K562 (cell line): ENCODE measurements around the gene SYPL2. TPM values are rescaled to one million over a fixed set of nuclear protein-coding genes. Genes with fewer than 3 reads are reported as not detected.

Experiments
- BRF1 ChIP-seq: IDR thresholded peaks from 3 replicates; pipeline ENCODE4 v1.6.1; 2011; ENCODE audit warnings: borderline replicate concordance, mild to moderate bottlenecking; ENCODE audit not compliant: insufficient read length; ENCODE audit errors: extremely low read depth
- CBFB ChIP-seq: sonication (generic); formaldehyde crosslinking; IDR thresholded peaks from 2 replicates; pipeline ENCODE4 v1.4.0; 2020; ENCODE audit warnings: mild to moderate bottlenecking, missing genetic modification reagents
- CHD1 ChIP-seq: fragments of 200-600 bp; sonication (generic); IDR thresholded peaks from one replicate; pipeline ENCODE4 v1.6.1; 2012; ENCODE audit warnings: mild to moderate bottlenecking, moderate library complexity, low read length, inconsistent platforms
- CREB1 ChIP-seq, 2 experiments: sonication (generic) in 1 of 2; formaldehyde crosslinking in 1 of 2; IDR thresholded peaks; 2 replicates each; pipeline versions ENCODE4 v1.6.1 to v1.8.0; 2012 to 2022; ENCODE audit warnings: inconsistent platforms in 1 of 2, mild to moderate bottlenecking in 1 of 2, missing genetic modification reagents in 1 of 2, moderate library complexity in 1 of 2
- CTCFL ChIP-seq: IDR thresholded peaks from 2 replicates; pipeline ENCODE4 v1.6.1; 2011; ENCODE audit warnings: borderline replicate concordance, low read depth, mild to moderate bottlenecking, moderate library complexity, low read length; ENCODE audit not compliant: insufficient read depth, poor library complexity, severe bottlenecking
- EZH2 ChIP-seq: IDR thresholded peaks from 2 replicates; pipeline ENCODE4 v1.6.1; 2012; ENCODE audit warnings: low read depth, mild to moderate bottlenecking, inconsistent platforms, low read length, borderline replicate concordance
- FOXO4 ChIP-seq: fragments of 450-650 bp; formaldehyde crosslinking; IDR thresholded peaks from 2 replicates; pipeline ENCODE4 v1.4.0; 2020; ENCODE audit warnings: mild to moderate bottlenecking, moderate library complexity
- GABPA ChIP-seq: fragments of 200-800 bp; sonication (Bioruptor generic); conservative IDR thresholded peaks from 2 replicates; pipeline ENCODE4 v1.6.1; 2016; ENCODE audit warnings: low read depth, missing genetic modification characterization, missing compliant biosample characterization
- MEF2D ChIP-seq: conservative IDR thresholded peaks from 2 replicates; pipeline ENCODE4 v1.6.1; 2016; ENCODE audit warnings: low read depth, missing genetic modification characterization, missing compliant biosample characterization
- MIER1 ChIP-seq: fragments of 450-650 bp; IDR thresholded peaks from 2 replicates; pipeline ENCODE4 v1.6.1; 2016; ENCODE audit warnings: antibody characterized with exemption, mild to moderate bottlenecking, low read depth
- POLR2H ChIP-seq: IDR thresholded peaks from 2 replicates; pipeline ENCODE4 v1.6.1; 2016; ENCODE audit warnings: missing genetic modification characterization, low read depth, mild to moderate bottlenecking, control low read depth, missing compliant biosample characterization, moderate library complexity
- RHOXF2B ChIP-seq: fragments of 250-450 bp; sonication (Bioruptor Pico); conservative IDR thresholded peaks from 2 replicates; pipeline ENCODE4 v1.5.1; 2021
- RUNX1 ChIP-seq: sonication (generic); IDR thresholded peaks from 2 replicates; pipeline ENCODE4 v1.6.1; 2016; ENCODE audit warnings: antibody characterized with exemption, low read depth
- SIRT6 ChIP-seq: IDR thresholded peaks from one replicate; pipeline ENCODE4 v1.6.1; 2012; ENCODE audit warnings: low read depth, mild to moderate bottlenecking, control low read depth, inconsistent platforms, low read length, moderate library complexity
- SOX6 ChIP-seq: fragments of 450-650 bp; IDR thresholded peaks from 2 replicates; pipeline ENCODE4 v1.6.1; 2014; ENCODE audit warnings: mild to moderate bottlenecking
- TAF7 ChIP-seq: fragments of 450-650 bp; IDR thresholded peaks from 2 replicates; pipeline ENCODE4 v1.6.1; 2016; ENCODE audit warnings: missing genetic modification characterization, missing compliant biosample characterization
- TEAD2 ChIP-seq: fragments of 450-650 bp; IDR thresholded peaks from 2 replicates; pipeline ENCODE4 v1.6.1; 2016; ENCODE audit warnings: missing genetic modification characterization, control low read depth, missing compliant biosample characterization
- ZBTB2 ChIP-seq: fragments of 450-650 bp; IDR thresholded peaks from 2 replicates; pipeline ENCODE4 v1.6.1; 2016; ENCODE audit warnings: antibody characterized with exemption
- ZBTB7A ChIP-seq: IDR thresholded peaks from 2 replicates; pipeline ENCODE4 v1.6.1; 2011; ENCODE audit warnings: low read depth, mild to moderate bottlenecking, low read length, moderate library complexity, borderline replicate concordance; ENCODE audit not compliant: control insufficient read depth
- ZEB2 ChIP-seq: fragments of 450-650 bp; IDR thresholded peaks from 2 replicates; pipeline ENCODE4 v1.6.1; 2016
- ZKSCAN1 ChIP-seq: fragments of 150-350 bp; IDR thresholded peaks from 2 replicates; pipeline ENCODE4 v1.6.1; 2016; ENCODE audit warnings: low read depth, low read length
- ZNF133 ChIP-seq: fragments of 250-450 bp; sonication (Bioruptor Pico); IDR thresholded peaks from 2 replicates; pipeline ENCODE4 v1.4.0; 2020; ENCODE audit warnings: mild to moderate bottlenecking
- ZNF239 ChIP-seq: fragments of 250-450 bp; sonication (Bioruptor Pico); IDR thresholded peaks from 2 replicates; pipeline ENCODE4 v1.4.0; 2020; ENCODE audit warnings: mild to moderate bottlenecking
- ZNF24 ChIP-seq: fragments of 450-650 bp; IDR thresholded peaks from 2 replicates; pipeline ENCODE4 v1.6.1; 2016
- polyA plus RNA-seq, 8 experiments: library from polyadenylated mRNA; depleted of rRNA in 4 of 8; stranded (reverse) in 5 of 8; unstranded in 3 of 8; fragments of >200 nt; fragmentation: Nextera tagmentation in 2 of 8; fragmentation: Illumina TruSeq in 1 of 8; extraction: Ambion mirVana in 2 of 8; extraction: Trizol in 1 of 8; gene quantifications; 2 replicates each; pipeline versions ENCODE4 v1.2.1 to v1.2.3, GENCODE V29; 2011 to 2014; ENCODE audit warnings: inconsistent platforms in 1 of 8, missing spikeins in 1 of 8
- total RNA-seq, 7 experiments: library from RNA; depleted of rRNA in 6 of 7; stranded (reverse); fragments of >200 nt in 6 of 7; fragmentation: Illumina TruSeq in 2 of 7; extraction: Trizol in 2 of 7; gene quantifications; 2 replicates each; pipeline versions ENCODE4 v1.2.1 to v1.2.3, GENCODE V29; 2011 to 2021; ENCODE audit warnings: low replicate concordance in 1 of 7

Gene SYPL2
- total and polyA plus RNA-seq, 9 of the 15 experiments (the other 6 are each of a cell fraction or from before 2014, with no cell fraction given): 0.03 to 0.20 (median 0.07) TPM; not detected in 2

- TF ChIP-seq CBFB (CRISPR knock-in tag) (no peak), CHD1 (no peak), CREB1 (IDR thresholded peaks at IDR 0.05) (peak; percentile 61; the same call in 1 of the 2 replicates), CREB1 (CRISPR knock-in tag; IDR thresholded peaks at IDR 0.05) (peak; percentile 89), SIRT6 (no peak), GABPA (tag) (peak; percentile 93), MEF2D (tag) (no peak), ZKSCAN1 (no peak), EZH2 (no peak), TAF7 (tag) (peak; percentile 82), POLR2H (peak; percentile 89), ZNF133 (CRISPR knock-in tag) (no peak), CTCFL (no peak), ZEB2 (no peak), RHOXF2B (CRISPR knock-in tag) (no peak), MIER1 (no peak), ZBTB7A (no peak), ZNF24 (no peak), BRF1 (no peak), ZNF239 (CRISPR knock-in tag) (no peak), TEAD2 (no peak), FOXO4 (CRISPR knock-in tag) (no peak), SOX6 (no peak), ZBTB2 (no peak), RUNX1 (no peak)
Observed at GRCh38 chr1:109426281-109427170, 39.8 kb upstream of the SYPL2 start, which contains the start of gene PSMA5 (continued).
